HepG2 (cell line): ENCODE measurements around the gene ZNF341. TPM values are rescaled to one million over a fixed set of nuclear protein-coding genes. Genes with fewer than 3 reads are reported as not detected.

Experiments
- AKAP8 ChIP-seq: sonication (generic); formaldehyde crosslinking; IDR thresholded peaks from 2 replicates; pipeline ENCODE4 v1.5.1; 2020; ENCODE audit warnings: mild to moderate bottlenecking, missing genetic modification reagents
- ASH2L ChIP-seq: fragments of 300-600, 200-600 bp; sonication (generic); IDR thresholded peaks from 2 replicates; pipeline ENCODE4 v1.7.0; 2017; ENCODE audit warnings: low read depth, mild to moderate bottlenecking, moderate library complexity, mixed read lengths, low read length; ENCODE audit not compliant: insufficient read length
- CHCHD3 ChIP-seq: sonication (generic); formaldehyde crosslinking; IDR thresholded peaks from 2 replicates; pipeline ENCODE4 v1.8.0; 2022; ENCODE audit warnings: mild to moderate bottlenecking, missing genetic modification reagents, moderate library complexity
- EED ChIP-seq: sonication (generic); formaldehyde crosslinking; IDR thresholded peaks from 2 replicates; pipeline ENCODE4 v1.5.0; 2020; ENCODE audit warnings: mild to moderate bottlenecking, missing genetic modification reagents
- IKZF4 ChIP-seq: sonication (generic); formaldehyde crosslinking; IDR thresholded peaks from 2 replicates; pipeline ENCODE4 v1.5.1; 2020; ENCODE audit warnings: borderline replicate concordance, mild to moderate bottlenecking, low read depth, missing genetic modification reagents; ENCODE audit errors: not compliant biosample characterization
- NPAS2 ChIP-seq: sonication (generic); formaldehyde crosslinking; IDR thresholded peaks from 2 replicates; pipeline ENCODE4 v1.8.0; 2022; ENCODE audit warnings: mild to moderate bottlenecking, missing genetic modification reagents, borderline replicate concordance
- SAP130 ChIP-seq: IDR thresholded peaks from 2 replicates; pipeline ENCODE4 v1.6.1; 2016; ENCODE audit warnings: low read depth
- SOX5 ChIP-seq: IDR thresholded peaks from 2 replicates; pipeline ENCODE4 v1.6.1; 2016; ENCODE audit warnings: borderline replicate concordance
- SOX6 ChIP-seq, 2 experiments: fragments of 450-650 bp in 1 of 2; sonication (generic) in 1 of 2; formaldehyde crosslinking in 1 of 2; IDR thresholded peaks; 2 replicates each; pipeline versions ENCODE4 v1.4.0 to v1.6.1; 2017 to 2020; ENCODE audit warnings: antibody characterized with exemption in 1 of 2, mild to moderate bottlenecking in 1 of 2, missing genetic modification reagents in 1 of 2
- SP4 ChIP-seq: sonication (generic); formaldehyde crosslinking; IDR thresholded peaks from 2 replicates; pipeline ENCODE4 v1.8.1; 2023; ENCODE audit warnings: mild to moderate bottlenecking, missing genetic modification reagents
- SP5 ChIP-seq: IDR thresholded peaks from 2 replicates; pipeline ENCODE4 v1.6.1; 2016; ENCODE audit warnings: low read depth, borderline replicate concordance
- SRSF4 ChIP-seq: fragments of 200-400 bp; formaldehyde crosslinking; IDR thresholded peaks from one replicate; pipeline ENCODE4 v1.6.1; 2018; ENCODE audit warnings: mild to moderate bottlenecking, low read depth, low read length, moderate library complexity; ENCODE audit not compliant: poor library complexity, severe bottlenecking
- TMF1 ChIP-seq: sonication (generic); formaldehyde crosslinking; IDR thresholded peaks from 2 replicates; pipeline ENCODE4 v1.8.1; 2022; ENCODE audit warnings: low read depth, missing genetic modification reagents
- ZMYM3 ChIP-seq: sonication (generic); formaldehyde crosslinking; IDR thresholded peaks from 2 replicates; pipeline ENCODE4 v1.5.1; 2020; ENCODE audit warnings: mild to moderate bottlenecking, missing genetic modification reagents
- ZNF318 ChIP-seq: sonication (generic); formaldehyde crosslinking; IDR thresholded peaks from 2 replicates; pipeline ENCODE4 v1.4.0; 2020; ENCODE audit warnings: mild to moderate bottlenecking, missing genetic modification reagents
- ZNF337 ChIP-seq: sonication (generic); formaldehyde crosslinking; IDR thresholded peaks from 2 replicates; pipeline ENCODE4 v1.5.1; 2020; ENCODE audit warnings: missing genetic modification reagents, low read depth, mild to moderate bottlenecking, borderline replicate concordance
- ZNF33A ChIP-seq: sonication (generic); formaldehyde crosslinking; IDR thresholded peaks from 2 replicates; pipeline ENCODE4 v1.5.1; 2020; ENCODE audit warnings: missing genetic modification reagents, mild to moderate bottlenecking, moderate library complexity, borderline replicate concordance
- ZNF367 ChIP-seq: sonication (generic); formaldehyde crosslinking; IDR thresholded peaks from 2 replicates; pipeline ENCODE4 v1.4.0; 2020; ENCODE audit warnings: missing genetic modification reagents, borderline replicate concordance
- polyA plus RNA-seq, 8 experiments: library from polyadenylated mRNA; depleted of rRNA in 3 of 8; stranded (reverse) in 7 of 8; unstranded in 1 of 8; fragments of >200 nt; fragmentation: Illumina TruSeq in 4 of 8; extraction: Trizol in 4 of 8; gene quantifications; 2 replicates each; pipeline versions ENCODE4 v1.2.1 to v1.2.3, GENCODE V29; 2011 to 2016; ENCODE audit warnings: low read depth in 4 of 8, missing spikeins in 1 of 8, mixed read lengths in 1 of 8; ENCODE audit not compliant: insufficient read depth in 1 of 8
- total RNA-seq, 5 experiments: library from RNA; depleted of rRNA; stranded (reverse); fragments of >200 nt; fragmentation: Illumina TruSeq; extraction: Trizol; gene quantifications; 2 replicates each; pipeline ENCODE4 v1.2.3, GENCODE V29; 2016; ENCODE audit warnings: low read depth in 1 of 5
- TF ChIP-seq, protein P1 (sequence below): sonication (generic); formaldehyde crosslinking; IDR thresholded peaks from 2 replicates; pipeline ENCODE4 v1.5.0; 2020; ENCODE audit warnings: missing genetic modification reagents

The ZNF341 gene
- total and polyA plus RNA-seq, 2 of the 13 experiments (the other 11 are each of a cell fraction or from before 2014, with no cell fraction given): 1.1 to 2.2 TPM

DNA sequence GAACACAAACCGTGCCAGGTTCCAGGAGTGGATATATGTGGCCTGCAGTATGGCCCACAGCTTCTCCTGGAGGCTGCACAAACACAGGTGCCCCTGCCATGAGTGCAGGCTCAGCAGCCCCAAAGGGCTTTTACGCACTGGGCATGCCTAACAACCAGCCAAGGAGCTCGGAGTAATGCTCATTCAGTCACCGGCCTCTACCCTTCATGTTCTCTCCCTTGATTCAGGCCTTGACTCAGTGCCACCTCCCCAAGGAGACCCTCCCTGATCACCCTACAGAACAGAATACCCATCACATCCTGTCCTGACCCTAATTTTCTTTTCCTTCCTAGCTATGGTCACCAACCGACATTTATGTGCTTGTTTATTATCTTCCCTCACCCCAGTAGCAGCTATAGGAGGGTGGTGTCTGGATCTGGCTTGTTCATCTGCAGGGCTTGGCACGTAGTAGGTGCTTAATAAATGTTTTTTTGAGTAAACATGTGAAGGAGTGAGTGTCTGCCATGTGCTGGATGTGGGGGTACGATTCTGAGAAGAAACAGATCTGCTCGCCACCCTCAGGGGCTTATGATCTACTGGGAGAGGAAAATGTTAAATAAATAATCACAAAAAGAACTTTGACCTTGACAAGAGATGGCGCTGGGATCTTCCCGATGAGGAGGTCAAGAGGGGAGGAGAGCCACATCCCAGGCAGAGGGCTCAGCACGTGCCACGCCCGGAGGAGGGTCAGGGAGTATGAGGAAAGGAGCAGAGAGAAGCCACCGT is 20.9 kb upstream of the ZNF341 start (continued):
- TF ChIP-seq SAP130 (CRISPR knock-in tag) (peak; percentile 50; the same call in 1 of the 2 replicates), SRSF4 (no peak), SOX5 (CRISPR knock-in tag) (peak; percentile 49; the same call in 1 of the 2 replicates), TMF1 (CRISPR knock-in tag) (no peak), ZNF318 (no peak), CHCHD3 (no peak; the same call in 1 of the 2 replicates), AKAP8 (CRISPR knock-in tag) (no peak), ZNF337 (CRISPR knock-in tag) (no peak), ZMYM3 (CRISPR knock-in tag) (peak; percentile 72), EED (CRISPR knock-in tag) (no peak), ASH2L (no peak), ZNF367 (CRISPR knock-in tag) (no peak), ZNF33A (no peak), SP5 (CRISPR knock-in tag) (peak; percentile 53), SP4 (peak; percentile 49; the same call in 1 of the 2 replicates), SOX6 (IDR thresholded peaks at IDR 0.05) (no peak), SOX6 (CRISPR knock-in tag; IDR thresholded peaks at IDR 0.05) (peak; percentile 64), NPAS2 (no peak), IKZF4 (CRISPR knock-in tag) (no peak)
- TF ChIP-seq, protein P1, sequence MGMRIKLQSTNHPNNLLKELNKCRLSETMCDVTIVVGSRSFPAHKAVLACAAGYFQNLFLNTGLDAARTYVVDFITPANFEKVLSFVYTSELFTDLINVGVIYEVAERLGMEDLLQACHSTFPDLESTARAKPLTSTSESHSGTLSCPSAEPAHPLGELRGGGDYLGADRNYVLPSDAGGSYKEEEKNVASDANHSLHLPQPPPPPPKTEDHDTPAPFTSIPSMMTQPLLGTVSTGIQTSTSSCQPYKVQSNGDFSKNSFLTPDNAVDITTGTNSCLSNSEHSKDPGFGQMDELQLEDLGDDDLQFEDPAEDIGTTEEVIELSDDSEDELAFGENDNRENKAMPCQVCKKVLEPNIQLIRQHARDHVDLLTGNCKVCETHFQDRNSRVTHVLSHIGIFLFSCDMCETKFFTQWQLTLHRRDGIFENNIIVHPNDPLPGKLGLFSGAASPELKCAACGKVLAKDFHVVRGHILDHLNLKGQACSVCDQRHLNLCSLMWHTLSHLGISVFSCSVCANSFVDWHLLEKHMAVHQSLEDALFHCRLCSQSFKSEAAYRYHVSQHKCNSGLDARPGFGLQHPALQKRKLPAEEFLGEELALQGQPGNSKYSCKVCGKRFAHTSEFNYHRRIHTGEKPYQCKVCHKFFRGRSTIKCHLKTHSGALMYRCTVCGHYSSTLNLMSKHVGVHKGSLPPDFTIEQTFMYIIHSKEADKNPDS (CRISPR knock-in tag): no peak
